Measurements from ENCODE around the gene SNRNP25.

- TF ChIP-seq NFRKB (IDR thresholded peaks at IDR 0.05) (no peak), ZNF384 (IDR thresholded peaks at IDR 0.05) (no peak), ARNT (IDR thresholded peaks at IDR 0.05) (no peak), SP1 (IDR thresholded peaks at IDR 0.05) (no peak), FOXK2 (IDR thresholded peaks at IDR 0.05) (no peak), TARDBP (IDR thresholded peaks at IDR 0.05) (no peak), BHLHE40 (IDR thresholded peaks at IDR 0.05; ENCODE audit: borderline replicate concordance) (no peak), FOXM1 (IDR thresholded peaks at IDR 0.05; ENCODE audit: borderline replicate concordance) (no peak), LEF1 (IDR thresholded peaks at IDR 0.05; ENCODE audit: borderline replicate concordance) (no peak), PKNOX1 (IDR thresholded peaks at IDR 0.05) (no peak), CTBP1 (IDR thresholded peaks at IDR 0.05; ENCODE audit: borderline replicate concordance) (no peak), FOXA1 (IDR thresholded peaks at IDR 0.05) (no peak), ELF4 (IDR thresholded peaks at IDR 0.05) (no peak)
Observed at GRCh38 chr16:34648-34987, 19.0 kb upstream of the SNRNP25 start.
